Measurements from ENCODE around the gene HOXA13.

DNA sequence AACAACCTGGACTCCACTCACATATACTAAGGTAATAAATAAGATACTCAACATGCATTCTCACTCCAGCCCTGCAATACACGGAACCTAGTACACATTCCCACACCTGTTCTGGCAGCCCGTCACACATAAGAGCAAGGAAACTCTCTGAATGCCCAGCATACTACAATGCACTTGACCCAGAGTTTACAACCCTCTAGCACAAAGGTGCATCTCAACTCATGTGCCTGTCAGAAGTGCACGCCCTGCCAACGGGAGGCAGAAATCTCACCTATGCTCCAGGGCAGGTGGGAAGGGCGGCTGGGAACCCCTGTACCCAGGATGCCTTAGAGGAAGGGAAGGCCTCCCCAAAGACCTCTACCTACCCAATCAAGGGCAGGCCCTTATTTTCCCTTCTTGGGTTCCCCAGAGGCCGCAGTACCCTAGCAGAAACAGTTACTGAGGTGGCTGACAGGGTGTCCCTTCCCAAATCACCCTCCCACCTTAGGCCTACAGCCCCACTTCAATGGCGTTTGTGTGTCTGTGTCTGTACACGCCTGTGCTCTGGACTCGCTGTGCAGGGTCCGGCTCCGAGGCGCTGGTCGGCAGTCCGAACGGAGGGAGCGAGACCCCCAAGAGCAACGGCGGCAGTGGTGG is 44.7 kb upstream of the HOXA13 start:
- TF ChIP-seq, protein P1, sequence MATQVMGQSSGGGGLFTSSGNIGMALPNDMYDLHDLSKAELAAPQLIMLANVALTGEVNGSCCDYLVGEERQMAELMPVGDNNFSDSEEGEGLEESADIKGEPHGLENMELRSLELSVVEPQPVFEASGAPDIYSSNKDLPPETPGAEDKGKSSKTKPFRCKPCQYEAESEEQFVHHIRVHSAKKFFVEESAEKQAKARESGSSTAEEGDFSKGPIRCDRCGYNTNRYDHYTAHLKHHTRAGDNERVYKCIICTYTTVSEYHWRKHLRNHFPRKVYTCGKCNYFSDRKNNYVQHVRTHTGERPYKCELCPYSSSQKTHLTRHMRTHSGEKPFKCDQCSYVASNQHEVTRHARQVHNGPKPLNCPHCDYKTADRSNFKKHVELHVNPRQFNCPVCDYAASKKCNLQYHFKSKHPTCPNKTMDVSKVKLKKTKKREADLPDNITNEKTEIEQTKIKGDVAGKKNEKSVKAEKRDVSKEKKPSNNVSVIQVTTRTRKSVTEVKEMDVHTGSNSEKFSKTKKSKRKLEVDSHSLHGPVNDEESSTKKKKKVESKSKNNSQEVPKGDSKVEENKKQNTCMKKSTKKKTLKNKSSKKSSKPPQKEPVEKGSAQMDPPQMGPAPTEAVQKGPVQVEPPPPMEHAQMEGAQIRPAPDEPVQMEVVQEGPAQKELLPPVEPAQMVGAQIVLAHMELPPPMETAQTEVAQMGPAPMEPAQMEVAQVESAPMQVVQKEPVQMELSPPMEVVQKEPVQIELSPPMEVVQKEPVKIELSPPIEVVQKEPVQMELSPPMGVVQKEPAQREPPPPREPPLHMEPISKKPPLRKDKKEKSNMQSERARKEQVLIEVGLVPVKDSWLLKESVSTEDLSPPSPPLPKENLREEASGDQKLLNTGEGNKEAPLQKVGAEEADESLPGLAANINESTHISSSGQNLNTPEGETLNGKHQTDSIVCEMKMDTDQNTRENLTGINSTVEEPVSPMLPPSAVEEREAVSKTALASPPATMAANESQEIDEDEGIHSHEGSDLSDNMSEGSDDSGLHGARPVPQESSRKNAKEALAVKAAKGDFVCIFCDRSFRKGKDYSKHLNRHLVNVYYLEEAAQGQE (tag by site-specific recombination; IDR thresholded peaks at IDR 0.05): no peak
- TF ChIP-seq PATZ1 (tag by site-specific recombination; IDR thresholded peaks at IDR 0.05): no peak
- TF ChIP-seq ZNF707 (tag by site-specific recombination; IDR thresholded peaks at IDR 0.05): no peak
